Measurements from ENCODE around the gene ANKRA2. TPM values are rescaled to one million over a fixed set of nuclear protein-coding genes. Genes with fewer than 3 reads are reported as not detected.

ANKRA2 gene
- total RNA-seq, 1 donor from 2014 or later, result 28.9 TPM

GRCh38 chr5:73525606-73526203 lies 39.7 kb downstream of the ANKRA2 start:
- Mint-ChIP-seq H3K9me3 (no peaks in the 10 kb centered on the region), H3K4me1 (no peaks in the 10 kb centered on the region), H3K27ac (no peak overlapping the region), H3K4me3 (no peak overlapping the region), H3K27me3 (ENCODE audit: low read depth) (peaks cover 6% of the 10 kb centered on the region), H3K36me3 (no peaks in the 10 kb centered on the region)
- no peak for TF ChIP-seq CTCF (IDR thresholded peaks at IDR 0.05; ENCODE audit: unreplicated experiment)
- DNase-seq (ENCODE audit: low spot score in 2 of 2, unreplicated experiment in 2 of 2), result no peak

- Mint-ChIP-seq H3K27ac (no peak overlapping the region), H3K27me3 (ENCODE audit: low read depth) (no peaks in the 10 kb centered on the region), H3K4me3 (no peak overlapping the region), H3K4me1 (peaks cover 2% of the 10 kb centered on the region), H3K9me3 (no peaks in the 10 kb centered on the region), H3K36me3 (no peaks in the 10 kb centered on the region)
- no peak for DNase-seq (ENCODE audit: low spot score in 2 of 2, unreplicated experiment in 2 of 2)
- no peak for TF ChIP-seq CTCF (IDR thresholded peaks at IDR 0.05; ENCODE audit: unreplicated experiment)
Measured at GRCh38 chr5:73523861-73524260, 41.6 kb downstream of the ANKRA2 start.

GRCh38 chr5:73522989-73523388 lies 42.5 kb downstream of the ANKRA2 start:
- H3K4me3 Mint-ChIP-seq, result no peak overlapping the region
- H3K4me1 Mint-ChIP-seq, result peaks cover 2% of the 10 kb centered on the region
- no peak for TF ChIP-seq CTCF (IDR thresholded peaks at IDR 0.05; ENCODE audit: unreplicated experiment)
- no peaks in the 10 kb centered on the region for H3K27me3 Mint-ChIP-seq (ENCODE audit: low read depth)
- no peaks in the 10 kb centered on the region for H3K36me3 Mint-ChIP-seq
- H3K9me3 Mint-ChIP-seq, result no peaks in the 10 kb centered on the region
- no peak overlapping the region for H3K27ac Mint-ChIP-seq
- no peak for DNase-seq (ENCODE audit: low spot score in 2 of 2, unreplicated experiment in 2 of 2)

- peak in 1 of 2 experiments; percentile 62 for DNase-seq (ENCODE audit: low spot score in 2 of 2, unreplicated experiment in 2 of 2)
- no peak overlapping the region for H3K27ac Mint-ChIP-seq
Measured at GRCh38 chr5:73519531-73520283, 45.7 kb downstream of the ANKRA2 start.

GRCh38 chr5:73515232-73515631 lies 50.2 kb downstream of the ANKRA2 start:
- DNase-seq (ENCODE audit: low spot score in 2 of 2, unreplicated experiment in 2 of 2), result no peak
- H3K4me1 Mint-ChIP-seq, result peaks cover 8% of the 10 kb centered on the region
- no peak overlapping the region for H3K4me3 Mint-ChIP-seq
- no peak for TF ChIP-seq CTCF (IDR thresholded peaks at IDR 0.05; ENCODE audit: unreplicated experiment)
- no peaks in the 10 kb centered on the region for H3K36me3 Mint-ChIP-seq
- H3K27me3 Mint-ChIP-seq (ENCODE audit: low read depth), result no peaks in the 10 kb centered on the region
- no peak overlapping the region for H3K27ac Mint-ChIP-seq
- H3K9me3 Mint-ChIP-seq, result no peaks in the 10 kb centered on the region

More at GRCh38 chr5:73519531-73520283, 45.7 kb downstream of the ANKRA2 start:
- no peak overlapping the region for H3K4me3 Mint-ChIP-seq
- H3K36me3 Mint-ChIP-seq, result no peaks in the 10 kb centered on the region
- H3K27me3 Mint-ChIP-seq (ENCODE audit: low read depth), result no peaks in the 10 kb centered on the region
- peaks cover 8% of the 10 kb centered on the region for H3K4me1 Mint-ChIP-seq
- peak; percentile 52 for TF ChIP-seq CTCF (IDR thresholded peaks at IDR 0.05; ENCODE audit: unreplicated experiment)
- no peaks in the 10 kb centered on the region for H3K9me3 Mint-ChIP-seq
